Stimulated activated CD4-positive, alpha-beta T cell treated with anti-CD3 and anti-CD28 coated beads, Interleukin-1b, Interleukin-23, amount 100 ng/mL, for 48 hours (primary cell): Measurements from ENCODE around the gene TMEM213.
"Not testable (repeated sequence)": the region's sequence is repeated elsewhere in the genome, so short reads cannot be mapped to it uniquely, and the experiment has no call there.

Experiments
- DNase-seq: peaks from one replicate; pipeline ENCODE4 v3.0.0-alpha.2; 2020

Gene TMEM213

DNA sequence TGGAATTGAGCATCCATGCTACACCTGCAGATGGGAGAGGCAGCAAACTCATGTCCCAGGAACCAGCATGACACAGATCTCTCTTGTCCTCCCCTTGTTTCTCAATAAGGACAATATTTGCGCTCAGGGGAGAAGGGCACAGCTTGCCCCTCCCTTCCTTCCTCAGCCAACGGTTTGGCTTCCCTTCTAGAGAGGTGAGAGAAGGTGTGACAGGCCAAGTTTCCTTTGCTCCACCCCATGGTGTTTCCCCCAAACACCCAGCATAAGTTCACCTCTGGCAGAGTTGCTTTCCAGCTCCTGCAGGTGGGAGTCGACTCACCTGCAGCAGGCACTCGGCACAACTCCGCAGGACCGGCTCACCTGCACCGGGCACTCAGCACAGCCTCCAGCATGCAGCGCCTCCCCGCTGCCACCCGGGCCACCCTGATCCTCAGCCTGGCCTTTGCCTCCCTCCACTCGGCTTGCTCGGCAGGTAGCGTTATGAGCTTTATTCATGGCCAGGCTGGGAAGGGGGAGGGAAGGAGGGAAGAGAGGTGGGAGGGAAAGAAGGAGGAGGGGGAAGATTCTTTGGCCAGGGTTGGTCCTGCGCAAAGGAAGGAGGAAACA is at the start of gene TMEM213, which contains the start of gene ATP6V0A4:
TMEM213 (plus strand) TSS at position 280 of the 606 bp plus-strand sequence; CDS start at position 391, 111 bp downstream.
ATP6V0A4 (minus strand) TSS at position 482 of the 606 bp plus-strand sequence. CDS start 26,949 bp downstream, outside the sequence.
- DNase-seq = no peak

DNA sequence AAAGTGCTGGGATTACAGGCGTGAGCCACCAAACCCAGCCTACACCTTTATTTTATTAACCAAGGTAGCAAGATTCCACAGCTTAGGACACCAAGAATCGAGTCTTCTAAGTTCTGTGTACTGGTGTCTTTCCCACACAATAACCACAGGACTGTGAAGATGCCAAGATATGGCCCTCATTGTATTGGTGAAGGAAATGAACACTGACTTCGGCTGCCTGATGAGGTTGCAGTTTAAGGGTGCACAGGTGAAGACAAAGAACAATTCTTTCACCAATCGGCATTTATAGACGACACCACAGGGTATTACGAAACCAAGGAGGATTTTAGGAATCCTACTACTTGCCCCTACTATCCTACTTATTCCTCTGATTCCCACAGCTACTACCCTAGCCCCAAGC is 49.1 kb upstream of the TMEM213 start:
- no peak for DNase-seq

GRCh38 chr7:138749960-138750359 is 47.8 kb upstream of the TMEM213 start:
- DNase-seq = no peak

DNA sequence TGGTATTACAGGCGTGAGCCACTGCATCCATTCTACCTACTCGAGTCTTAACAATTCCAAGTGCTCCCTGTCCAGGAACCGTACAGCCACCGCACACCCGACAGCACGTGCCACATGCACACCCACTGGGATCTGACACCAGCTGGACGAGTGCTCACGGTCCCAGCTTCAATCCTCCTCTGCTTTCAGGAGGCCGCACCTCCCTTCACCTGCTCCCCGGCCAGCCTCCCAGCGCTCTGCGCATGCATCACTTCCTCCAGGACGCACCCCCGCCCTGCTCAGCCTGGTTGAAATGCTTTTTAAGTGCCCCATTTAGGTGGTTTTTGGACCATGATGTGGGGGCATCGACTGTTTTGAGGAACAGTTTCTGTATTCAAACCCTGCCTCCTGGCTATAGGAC is 47.3 kb upstream of the TMEM213 start:
- no peak for DNase-seq

DNA sequence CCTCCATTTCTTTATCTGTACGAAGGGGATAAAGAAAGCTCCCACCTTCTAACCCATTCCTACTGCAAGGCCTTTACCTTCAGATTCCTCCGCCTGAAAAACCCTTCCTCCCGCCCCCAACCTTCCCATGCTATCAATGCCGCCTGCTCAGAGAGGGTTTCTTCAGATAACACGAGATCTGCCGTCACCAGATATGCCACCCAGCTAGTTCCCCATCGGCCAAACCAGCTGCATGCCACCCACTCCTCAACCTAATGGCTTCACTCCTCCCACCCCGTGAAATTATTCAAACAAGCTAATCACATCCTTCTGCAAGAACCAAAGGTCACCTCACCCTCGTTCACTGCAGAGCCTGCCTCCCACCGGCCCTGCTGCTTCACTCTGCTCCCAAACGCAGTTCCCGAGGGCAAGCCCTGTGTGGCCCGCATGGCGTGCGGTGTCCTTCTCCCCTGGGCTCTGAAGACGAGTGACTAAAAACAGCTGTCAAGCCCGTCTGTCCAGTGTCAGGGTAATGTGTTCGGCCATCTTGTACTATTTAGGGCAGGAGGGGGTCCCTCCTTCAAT is 46.8 kb upstream of the TMEM213 start:
- no peak for DNase-seq

GRCh38 chr7:138752518-138753149 is 45.2 kb upstream of the TMEM213 start:
- peak; percentile 96 for DNase-seq

GRCh38 chr7:138753150-138753518 is 44.7 kb upstream of the TMEM213 start:
- DNase-seq = no peak

GRCh38 chr7:138753610-138754009 is 44.2 kb upstream of the TMEM213 start:
- DNase-seq = no peak

- no peak for DNase-seq
Observed at GRCh38 chr7:138755331-138755747, 42.5 kb upstream of the TMEM213 start.

- no peak for DNase-seq
Observed at GRCh38 chr7:138755842-138756590, 41.8 kb upstream of the TMEM213 start.

GRCh38 chr7:138756591-138757242 is 41.1 kb upstream of the TMEM213 start:
- no peak for DNase-seq

DNA sequence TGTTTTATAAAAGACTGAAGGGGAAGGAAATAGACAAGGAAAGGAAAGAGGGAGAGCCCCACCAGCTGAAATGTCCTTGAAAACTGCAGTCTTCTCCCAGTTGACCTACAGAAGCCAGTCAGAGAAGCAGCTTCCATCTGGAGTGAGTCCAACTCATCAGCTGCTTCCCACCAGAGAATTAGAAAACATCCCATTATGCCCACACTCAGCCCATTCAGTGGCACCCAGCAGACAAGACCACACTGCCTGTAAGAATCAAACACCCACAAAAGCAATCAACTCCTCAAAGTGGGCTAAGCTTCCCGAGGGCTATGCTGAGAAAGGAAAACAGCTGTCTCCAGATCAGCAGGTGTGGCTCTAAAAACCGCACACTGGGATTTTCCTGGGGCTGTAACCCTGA is 29.6 kb upstream of the TMEM213 start:
- no peak for DNase-seq

DNA sequence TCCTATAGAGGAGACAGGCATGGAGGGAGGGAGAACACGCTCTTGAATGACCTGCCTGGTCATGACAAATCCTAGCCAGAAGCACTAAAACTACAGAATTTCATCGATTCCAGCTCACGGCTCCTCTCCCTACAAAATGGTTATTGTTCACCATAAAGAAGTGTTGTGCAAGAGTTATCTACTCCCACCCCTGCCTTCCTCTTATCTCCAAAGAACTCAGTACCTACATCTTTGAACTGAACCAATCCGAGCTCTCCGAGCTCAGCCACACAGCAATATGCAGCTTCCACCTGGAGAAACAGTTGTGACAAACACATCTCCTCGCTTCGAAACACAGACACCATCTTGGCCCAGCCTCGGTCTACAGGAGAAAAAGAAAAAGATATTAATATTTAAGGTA is 26.9 kb upstream of the TMEM213 start:
- no peak for DNase-seq

DNA sequence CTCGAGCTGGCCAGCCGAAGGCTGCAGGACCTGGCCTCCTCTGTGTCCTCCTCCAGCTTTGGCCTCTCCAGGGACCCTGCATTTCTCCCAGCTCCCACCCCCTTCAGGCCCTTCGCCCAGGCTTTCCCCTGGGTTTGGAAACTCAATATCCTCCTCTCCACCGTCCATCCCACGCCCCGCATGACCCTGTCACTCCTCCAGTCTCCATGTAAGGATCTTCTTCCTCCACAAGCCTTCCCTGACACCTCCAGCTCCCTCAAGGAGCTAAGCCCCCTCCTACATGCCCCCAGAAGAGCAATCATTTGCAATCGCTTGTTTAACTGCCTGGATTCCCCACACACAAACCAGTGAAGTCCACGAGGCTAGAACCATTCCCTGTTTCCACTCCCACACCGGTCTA is 24.6 kb upstream of the TMEM213 start:
- DNase-seq = no peak

DNA sequence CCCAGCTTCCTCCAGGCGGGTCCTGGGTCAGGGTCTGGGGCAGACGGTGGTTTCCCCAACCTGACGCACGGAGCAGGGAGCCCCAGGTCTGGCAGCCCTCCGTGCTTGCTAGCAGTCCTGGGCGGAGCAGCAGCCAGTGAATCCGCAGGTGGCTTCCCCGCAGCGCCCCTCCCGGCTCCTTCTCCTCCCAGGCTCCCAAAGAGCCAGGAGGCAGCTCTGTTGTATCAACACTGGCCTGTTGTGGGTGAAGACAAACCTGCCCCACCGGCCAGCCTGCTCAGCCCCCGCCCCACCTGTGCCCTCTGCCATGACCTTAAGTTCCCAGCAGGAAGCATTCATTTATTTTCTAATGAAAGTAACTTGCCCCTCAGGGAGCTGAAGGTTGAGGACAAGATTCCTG is 24.0 kb upstream of the TMEM213 start:
- no peak for DNase-seq

- no peak for DNase-seq
Observed at GRCh38 chr7:138776166-138776833, 21.5 kb upstream of the TMEM213 start.

DNA sequence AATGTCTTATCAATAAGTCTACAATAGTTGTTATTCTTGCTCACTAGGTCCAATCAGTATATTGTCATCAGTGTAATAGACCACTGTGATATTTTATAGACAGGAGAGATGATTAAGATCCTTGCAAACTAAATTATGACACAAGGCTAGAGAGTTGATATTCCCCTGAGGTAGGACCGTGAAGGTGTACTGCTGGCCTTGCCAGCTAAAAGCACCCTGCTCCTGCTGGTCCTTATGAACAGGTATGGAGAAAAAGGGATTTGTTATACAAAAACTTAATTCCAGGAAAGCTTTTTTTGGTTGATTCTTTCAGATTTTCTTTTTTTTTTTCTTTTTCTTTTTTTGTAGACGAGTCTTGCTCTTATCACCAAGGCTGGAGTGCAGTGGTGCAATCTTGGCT is 16.8 kb upstream of the TMEM213 start:
- no peak for DNase-seq

- DNase-seq = no peak
Observed at GRCh38 chr7:138784692-138785091, 13.1 kb upstream of the TMEM213 start.

GRCh38 chr7:138785587-138786437 is 12.0 kb upstream of the TMEM213 start:
- no peak for DNase-seq

GRCh38 chr7:138796038-138796615 is 1.7 kb upstream of the TMEM213 start:
- no peak for DNase-seq

- not testable (repeated sequence) for DNase-seq
Observed at GRCh38 chr7:138797046-138797445, 748 bp upstream of the TMEM213 start.
